ENCODE measurements around the gene ARAP2.

- TF ChIP-seq CTCF (IDR thresholded peaks at IDR 0.05; ENCODE audit: insufficient read depth, low read length, poor library complexity, severe bottlenecking) (no peak), EZH2phosphoT487 (conservative IDR thresholded peaks at IDR 0.05; ENCODE audit: low read length) (no peak)
Measured at GRCh38 chr4:36133658-36134057, 110.7 kb downstream of the ARAP2 start.

Data from SU-DHL-6 (cell line).